ENCODE data around the gene ACOX3.
"Not testable (repeated sequence)": the region's sequence is repeated elsewhere in the genome, so short reads cannot be mapped to it uniquely, and the experiment has no call there.

ACOX3 gene

DNA sequence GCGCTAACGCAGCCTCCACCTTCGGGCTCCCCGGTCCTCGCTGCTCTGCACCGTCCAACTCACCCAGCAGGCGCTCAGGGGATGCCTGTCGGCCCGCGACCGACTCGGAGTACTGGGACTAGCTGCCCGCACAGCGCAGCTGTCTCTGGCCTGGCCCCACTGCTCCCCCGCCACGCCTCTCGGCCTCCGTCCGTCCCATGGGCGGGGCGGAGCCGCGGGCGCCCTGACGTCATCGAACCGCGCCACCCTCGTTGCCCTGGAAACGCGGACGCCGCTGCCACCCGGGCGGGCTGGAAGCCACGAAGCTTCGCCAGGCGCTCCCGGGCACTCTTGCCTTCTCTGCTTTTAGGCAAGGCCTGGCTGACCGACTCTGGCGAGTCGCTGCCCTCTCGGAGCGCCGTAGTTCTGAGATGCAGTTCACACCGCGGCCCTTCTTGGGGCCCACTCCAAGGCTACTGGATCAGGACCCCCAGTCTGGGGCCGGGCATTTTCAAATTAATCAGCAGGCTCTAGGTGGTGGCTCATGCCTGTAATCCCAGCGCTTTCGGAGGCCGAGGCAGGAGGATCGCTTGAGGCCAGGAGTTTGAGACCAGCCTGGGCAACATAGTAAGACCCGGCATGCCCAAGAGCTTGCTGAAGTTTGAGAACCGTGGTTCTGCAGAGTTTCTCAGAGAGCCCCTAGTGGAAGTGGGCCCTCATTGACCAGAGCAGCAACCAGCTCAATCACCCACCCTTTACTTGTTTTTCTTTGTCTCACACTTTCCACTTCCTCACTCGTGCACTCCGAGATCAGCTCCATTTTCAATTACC, 12.0 kb downstream of the ACOX3 start:
- DNase-seq = peak; percentile 86 to 91 (median 86)

DNA sequence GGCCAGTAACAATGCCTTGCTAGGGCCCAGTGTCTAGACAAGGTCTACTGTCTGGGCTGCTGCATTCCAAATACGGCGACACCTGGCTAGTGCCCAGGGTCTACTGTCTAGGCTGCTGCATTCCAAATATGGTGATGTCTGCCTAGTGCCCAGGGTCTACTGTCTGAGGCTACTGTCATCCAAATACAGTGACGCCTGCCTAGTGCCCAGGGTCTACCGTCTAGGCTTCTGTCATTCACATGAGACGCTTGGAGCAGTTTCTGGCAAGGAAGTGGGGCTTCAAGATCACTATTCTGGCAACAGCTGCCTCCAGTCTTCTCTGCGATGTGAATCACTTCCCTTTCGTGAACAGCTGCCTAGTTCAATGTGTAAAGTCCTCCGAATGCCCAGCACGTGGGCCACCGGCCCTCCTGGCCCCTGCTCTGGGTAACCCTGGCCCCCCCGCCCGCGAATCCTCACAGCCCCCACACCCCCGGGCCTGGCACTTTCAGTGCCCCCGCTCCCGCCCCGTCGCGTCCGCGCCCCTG, 12.7 kb downstream of the ACOX3 start:
- no peak for DNase-seq

DNA sequence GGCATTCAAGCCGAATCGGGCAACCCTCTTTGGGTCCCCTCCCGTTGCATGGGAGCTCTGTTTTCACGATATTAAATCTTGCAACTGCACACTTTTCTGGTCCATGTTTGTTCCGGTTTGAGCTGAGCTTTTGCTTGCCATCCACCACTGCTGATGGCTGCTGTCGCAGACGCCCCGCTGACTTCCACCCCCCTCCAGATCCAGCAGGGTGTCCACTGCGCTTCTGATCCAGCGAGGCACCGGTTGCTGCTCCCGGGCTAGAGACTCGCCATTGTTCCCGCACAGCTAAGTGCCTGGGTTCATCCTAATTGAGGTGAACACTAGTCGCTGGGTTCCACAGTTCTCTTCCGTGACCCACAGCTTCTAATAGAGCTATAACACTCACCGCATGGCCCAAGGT, 13.3 kb downstream of the ACOX3 start:
- no peak for DNase-seq

DNA sequence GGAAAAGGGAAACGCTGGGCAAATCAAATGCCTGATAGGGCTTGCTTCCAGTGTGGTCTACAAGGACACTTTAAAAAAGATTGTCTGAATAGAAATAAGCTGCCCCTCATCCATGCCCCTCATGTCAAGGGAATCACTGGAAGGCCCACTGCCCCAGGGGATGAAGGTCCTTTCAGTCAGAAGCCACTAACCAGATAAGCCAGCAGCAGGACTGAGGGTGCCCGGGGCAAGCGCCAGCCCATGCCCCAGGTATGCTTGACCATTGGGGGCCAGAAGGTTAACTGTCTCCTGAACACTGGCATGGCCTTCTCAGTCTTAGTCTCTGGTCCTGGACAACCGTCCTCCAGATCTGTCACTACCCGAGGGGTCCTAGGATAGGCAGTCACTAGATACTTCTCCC, 17.7 kb downstream of the ACOX3 start:
- no peak for DNase-seq

DNA sequence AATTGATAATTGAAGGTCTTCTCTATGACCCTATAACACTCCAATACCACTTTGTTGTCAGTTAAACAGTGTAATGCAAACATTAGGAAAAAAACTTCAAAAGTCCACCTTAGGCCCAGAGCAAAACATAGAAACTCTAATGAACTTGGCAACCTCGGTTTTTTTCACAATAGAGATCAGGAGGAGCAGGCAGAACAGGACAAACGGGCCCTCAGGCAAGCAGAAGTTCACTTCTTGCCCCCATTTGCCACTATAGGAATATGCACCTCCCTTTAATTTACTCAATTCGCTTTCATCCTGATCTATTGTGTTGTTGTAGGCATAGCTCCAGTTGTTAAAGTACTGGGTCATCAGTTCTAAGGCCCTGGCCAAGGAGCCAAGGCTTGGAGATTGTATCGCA, 18.2 kb downstream of the ACOX3 start:
- DNase-seq = no peak

DNA sequence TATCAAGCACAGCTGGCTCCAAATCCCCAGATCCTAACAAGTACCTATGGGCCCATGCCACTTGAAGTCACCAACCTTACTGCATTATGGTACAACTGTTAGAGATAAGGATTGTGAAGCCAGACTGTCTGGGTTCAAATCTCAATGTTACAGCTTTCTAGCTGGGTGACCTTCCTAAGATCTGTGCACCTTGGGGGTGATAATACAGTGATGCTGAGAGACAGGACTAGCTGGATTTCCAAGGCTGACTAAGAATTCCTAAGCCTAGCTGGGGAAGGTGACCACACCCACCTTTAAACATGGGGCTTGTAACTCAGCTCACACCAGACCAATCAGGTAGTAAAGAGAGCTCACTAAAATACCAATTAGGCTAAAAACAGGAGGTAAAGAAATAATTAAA, 20.4 kb downstream of the ACOX3 start:
- DNase-seq = not testable (repeated sequence)

DNA sequence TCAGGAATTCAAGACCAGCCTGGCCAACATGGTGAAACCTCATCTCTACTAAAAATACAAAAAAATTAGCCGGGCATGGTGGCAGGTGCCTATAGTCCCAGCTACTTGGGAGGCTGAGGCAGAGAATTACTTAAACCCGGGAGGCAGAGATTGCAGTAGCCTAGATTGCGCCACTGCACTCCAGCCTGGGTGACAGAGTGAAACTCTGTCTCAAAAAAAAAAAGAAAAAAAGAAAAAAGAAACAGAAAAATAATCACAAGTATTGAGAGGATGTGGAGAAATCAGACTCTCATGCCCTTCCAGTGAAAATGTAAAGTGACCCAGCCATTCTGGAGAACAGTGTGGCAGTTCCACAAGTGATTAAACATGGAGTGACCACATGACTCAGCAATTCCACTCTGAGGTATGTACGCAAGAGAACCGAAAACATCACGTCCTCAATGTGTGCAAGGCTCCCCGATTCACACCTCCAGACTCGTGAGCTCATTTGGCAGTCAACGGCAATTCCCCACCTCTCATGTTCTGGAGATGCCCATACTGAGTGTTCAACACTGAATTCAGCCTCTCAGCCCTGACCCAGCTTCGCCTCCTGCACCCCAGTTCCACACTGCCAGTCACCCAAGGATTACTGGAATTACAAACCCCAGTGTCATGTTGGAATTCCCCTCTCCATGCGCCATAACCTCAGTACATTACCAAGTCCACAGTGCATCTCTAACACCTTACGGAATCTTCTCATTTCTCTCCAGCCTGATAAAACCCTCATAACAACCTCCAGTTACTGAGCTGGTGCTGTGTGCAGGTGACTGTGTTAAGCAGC, 21.1 kb downstream of the ACOX3 start:
- no peak for DNase-seq

DNA sequence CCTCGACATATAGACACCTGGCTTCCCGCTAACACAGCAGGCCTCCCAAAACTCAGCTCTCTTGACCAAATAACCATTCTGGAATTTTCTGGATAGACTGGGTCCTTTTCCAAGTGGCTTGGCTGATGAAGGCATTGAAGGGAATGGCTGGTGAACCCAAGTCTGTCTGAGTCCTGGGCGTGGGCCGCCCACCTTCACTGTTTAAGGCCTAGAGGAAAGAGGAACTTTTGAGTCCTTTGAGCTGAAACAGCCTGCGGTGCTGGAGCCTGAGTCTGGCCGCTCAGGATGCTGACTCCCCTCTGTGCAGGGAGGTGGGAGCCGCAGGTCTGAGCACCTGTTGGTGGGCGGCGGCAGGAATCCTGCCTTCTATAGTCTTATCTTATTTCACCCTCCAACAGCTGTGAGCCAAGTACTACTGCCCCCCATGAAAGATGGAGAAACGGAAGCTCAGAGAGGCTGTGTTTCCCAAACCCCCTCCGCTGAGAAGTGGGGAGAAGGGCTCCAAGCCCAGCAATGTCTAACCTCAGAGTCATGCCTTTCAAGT, 23.4 kb downstream of the ACOX3 start:
- no peak for DNase-seq

DNA sequence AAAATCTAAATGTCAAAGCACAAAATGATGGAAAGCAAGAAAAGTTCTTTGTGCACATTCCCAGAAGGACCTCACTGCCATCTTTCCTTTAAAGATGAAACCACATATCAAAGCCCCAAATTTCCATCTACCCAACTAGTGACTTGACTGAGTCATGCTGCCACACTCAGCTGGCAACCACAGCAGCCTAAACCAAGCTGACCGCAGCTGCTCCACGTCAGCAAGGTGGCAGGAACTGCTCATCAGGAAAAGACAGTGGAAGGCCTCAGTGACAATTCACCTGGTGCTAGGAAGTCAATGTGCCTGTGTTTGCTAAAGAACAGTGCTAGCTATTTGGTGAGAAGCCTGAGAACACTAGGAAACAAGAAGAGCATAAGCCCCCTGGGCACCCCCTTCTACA, 26.1 kb downstream of the ACOX3 start:
- DNase-seq = no peak

DNA sequence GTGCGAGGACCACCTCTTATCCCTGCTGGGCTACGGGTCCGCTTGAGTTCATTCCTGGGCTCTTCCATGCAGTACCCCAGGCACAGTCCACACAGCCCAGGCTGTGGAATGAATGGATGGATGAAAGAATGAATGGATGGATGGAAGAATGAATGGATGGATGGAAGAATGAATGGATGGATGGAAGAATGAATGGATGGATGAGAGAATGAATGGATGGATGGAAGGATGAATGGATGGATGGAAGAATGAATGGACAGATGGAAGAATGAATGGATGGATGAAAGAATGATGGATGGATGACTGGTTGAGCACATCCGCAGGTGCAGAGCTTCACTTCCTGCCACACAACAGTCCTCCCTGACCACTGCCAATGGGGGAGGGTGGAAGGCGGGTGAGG, 28.2 kb downstream of the ACOX3 start:
- DNase-seq = no peak

DNA sequence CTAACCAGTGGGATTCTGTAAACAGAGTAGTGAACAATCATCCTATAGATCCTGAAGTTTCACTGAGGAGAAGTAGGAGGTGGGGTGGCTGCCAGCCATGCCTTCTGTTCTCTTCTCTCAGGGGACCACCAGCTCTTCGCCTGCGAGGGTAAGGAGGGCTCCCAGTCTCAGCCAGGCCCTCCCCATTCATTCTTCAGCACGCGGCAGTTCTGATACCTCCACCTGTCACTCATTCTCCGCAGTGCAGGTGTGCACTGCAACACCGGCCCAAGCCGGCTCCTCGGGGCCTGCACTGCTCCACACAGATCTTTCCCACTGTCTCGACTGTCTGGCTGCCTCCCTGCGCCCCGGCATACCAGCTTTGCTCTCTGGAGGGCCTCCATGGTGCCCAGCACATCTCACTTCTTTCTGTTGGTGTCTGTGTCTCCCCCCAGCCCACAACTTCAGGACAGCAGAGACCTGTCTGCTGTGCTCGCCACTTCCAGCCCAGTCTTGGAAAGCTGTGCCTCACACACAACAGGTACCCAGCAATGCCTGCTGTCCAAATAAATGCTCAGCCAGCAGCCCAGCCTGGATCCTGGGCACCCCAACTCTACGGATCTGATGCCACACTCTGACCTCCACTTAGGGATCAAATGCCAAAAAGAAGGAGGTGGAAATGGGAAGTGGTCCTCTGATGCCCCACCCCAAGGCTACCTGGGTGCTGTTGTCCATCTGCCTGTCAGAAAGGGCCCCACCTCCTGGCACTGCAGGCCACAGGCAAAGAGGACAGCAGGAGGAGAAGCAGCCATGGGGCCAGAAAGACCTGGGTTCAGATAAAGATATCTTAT, 29.0 kb downstream of the ACOX3 start:
- DNase-seq = no peak

DNA sequence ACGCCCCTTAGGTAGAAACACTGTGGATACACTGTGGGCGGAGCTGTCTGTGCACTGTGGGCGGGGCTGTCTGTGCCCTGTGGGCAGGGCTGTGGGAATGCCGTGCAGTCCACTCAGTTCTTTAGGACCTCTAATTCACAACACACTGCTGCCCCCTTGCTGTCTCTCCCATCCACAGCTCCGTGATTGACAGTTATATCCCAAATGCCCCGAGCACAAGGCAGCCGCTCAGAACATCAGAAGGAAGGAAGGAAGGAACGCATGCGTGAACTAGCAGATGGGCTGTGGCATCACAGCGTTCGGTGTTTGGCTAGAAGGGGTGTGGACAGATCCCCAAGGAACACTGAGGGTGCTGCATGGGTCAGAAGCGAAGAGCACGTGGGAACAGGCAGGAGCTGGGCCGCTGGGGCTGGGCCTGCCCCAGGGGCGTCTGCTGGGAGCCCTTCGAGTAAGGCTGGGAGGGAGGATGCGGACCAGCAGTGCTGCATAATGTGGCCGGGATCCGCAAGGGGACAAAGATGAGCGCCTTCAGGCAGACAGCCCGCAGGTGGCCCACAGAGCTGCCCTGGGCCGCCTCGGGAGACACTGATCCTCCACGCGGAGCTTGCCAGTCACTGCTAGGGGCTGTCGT, 29.8 kb downstream of the ACOX3 start:
- no peak for DNase-seq

DNA sequence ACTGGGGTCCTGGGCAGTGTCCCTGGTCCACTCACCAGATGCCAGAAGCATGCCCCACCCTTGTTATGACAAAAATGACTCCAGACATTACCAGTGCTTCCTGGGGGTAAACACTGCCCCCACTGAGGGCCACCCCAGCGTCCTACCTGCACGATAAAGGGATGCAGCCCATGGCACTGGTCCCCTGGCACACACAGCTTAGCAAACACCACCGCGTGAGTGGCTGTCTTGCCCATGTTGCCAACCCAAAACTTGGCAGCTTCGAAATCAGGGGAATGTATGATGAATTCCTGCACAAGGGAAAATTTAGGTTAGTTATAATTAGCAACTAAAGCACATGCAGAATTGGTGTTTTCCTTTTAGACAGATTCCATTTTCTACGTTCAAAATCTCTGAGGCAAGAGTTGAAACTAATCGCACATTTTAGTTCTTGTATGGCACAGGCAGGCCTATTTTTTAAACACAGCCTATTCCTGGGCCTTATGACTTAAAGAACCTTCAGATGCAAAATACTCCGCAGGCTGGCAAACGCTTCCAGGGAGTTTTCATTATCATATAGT, 30.4 kb downstream of the ACOX3 start:
- DNase-seq = no peak

DNA sequence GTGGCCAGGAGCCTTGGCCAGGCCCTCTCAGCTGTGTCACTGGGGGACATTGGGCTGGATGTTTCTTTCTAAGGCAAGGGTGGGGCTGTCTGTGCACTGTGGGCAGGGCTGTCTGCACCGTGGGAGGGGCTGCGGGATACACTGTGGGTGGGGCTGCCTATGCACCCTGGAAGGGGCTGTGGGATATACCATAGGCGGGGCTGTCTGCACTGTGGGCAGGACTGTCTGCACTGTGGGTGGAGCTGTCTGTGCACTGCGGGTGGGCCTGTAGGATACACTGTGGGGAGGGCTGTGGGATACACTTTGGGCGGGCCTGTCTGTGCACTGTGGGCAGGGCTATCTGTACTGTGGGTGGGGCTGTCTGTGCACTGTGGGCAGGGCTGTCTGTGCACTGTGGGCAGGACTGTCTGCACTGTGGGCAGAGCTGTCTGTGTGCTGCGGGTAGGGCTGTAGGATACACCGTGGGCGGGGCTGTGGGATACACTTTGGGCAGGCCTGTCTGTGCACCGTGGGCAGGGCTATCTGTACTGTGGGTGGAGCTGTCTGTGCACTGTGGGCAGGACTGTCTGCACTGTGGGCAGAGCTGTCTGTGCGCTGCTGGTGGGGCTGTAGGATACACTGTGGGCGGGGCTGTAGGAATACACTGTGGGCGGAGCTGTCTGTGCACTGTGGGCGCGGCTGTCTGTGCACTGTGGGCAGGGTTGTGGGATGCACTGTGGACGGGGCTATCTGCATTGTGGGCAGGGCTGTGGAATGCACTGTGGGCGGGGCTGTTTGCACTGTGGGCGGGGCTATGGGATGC, 31.1 kb downstream of the ACOX3 start:
- peak in 1 of 4 experiments; percentile 25 for DNase-seq

DNA sequence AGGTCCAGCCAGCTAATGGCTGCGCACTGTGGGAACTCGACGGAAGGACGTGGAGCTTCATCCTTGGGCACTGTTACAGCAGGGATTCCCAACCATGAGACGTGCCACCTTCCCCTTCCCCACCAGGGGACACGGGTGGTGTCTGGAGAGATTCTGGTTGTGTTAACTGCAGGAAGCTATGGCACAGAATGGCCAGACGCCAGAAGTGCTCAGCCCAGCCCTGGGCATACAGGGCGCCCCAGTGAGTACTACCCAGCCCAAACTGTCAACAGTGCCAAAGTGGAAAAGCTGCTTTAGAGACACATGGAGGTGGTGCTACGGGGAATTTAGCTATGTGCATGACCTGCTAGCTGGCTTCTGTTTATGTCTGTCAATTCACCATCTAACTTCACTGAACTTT, 32.8 kb downstream of the ACOX3 start:
- no peak for DNase-seq

DNA sequence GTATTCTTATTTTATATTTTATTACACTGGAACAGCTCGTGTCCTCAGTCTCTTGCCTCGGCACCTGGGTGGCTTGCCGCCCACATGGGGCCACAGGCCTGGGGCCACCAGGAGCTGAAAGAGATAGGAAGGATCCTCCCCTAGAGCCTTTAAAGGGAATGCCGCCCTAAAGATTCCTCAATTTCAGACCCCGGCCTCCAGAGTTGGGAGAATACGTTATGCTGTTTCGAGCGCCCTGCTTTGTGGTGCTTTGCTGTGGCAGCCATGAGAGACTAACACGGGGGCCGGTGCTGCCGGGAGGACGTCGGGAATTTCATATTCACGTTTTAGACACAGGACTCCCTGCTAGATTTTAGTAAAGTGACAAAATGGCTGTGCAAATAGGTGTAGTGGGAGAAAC, 33.2 kb downstream of the ACOX3 start:
- DNase-seq = no peak

DNA sequence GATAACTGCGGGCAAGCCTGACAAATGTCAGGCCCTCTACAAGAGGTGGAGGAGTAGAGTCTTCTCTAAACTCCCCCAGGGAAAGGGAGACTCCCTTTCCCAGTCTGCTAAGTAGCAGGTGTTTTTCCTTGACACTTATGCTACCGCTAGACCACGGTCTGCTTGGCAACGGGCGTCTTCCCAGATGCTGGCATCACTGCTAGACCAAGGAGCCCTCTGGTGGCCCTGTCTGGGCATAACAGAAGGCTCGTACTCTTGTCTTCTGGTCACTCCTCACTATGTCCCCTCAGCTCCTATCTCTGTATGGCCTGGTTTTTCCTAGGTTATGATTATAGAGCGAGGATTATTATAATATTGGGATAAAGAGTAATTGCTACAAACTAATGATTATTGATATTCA, 33.6 kb downstream of the ACOX3 start:
- not testable (repeated sequence) for DNase-seq

DNA sequence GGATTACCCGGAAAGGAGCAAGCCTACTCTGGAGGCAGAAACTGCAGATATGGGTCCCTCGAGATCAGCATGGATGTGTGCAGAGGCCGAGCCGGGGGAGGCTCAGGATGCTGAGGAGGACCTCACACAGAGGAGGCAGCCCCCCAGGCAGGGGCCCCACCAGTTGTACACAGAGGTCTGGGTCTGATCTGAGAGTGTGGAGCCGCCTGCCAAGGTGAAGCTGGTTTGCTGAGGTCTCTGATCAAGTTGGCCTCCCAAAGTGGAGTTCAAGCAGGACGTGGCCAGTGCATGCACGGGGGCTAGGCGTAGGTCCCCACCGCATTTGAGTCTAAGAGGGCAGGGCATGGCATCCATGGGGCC, 35.0 kb downstream of the ACOX3 start:
- no peak for DNase-seq

DNA sequence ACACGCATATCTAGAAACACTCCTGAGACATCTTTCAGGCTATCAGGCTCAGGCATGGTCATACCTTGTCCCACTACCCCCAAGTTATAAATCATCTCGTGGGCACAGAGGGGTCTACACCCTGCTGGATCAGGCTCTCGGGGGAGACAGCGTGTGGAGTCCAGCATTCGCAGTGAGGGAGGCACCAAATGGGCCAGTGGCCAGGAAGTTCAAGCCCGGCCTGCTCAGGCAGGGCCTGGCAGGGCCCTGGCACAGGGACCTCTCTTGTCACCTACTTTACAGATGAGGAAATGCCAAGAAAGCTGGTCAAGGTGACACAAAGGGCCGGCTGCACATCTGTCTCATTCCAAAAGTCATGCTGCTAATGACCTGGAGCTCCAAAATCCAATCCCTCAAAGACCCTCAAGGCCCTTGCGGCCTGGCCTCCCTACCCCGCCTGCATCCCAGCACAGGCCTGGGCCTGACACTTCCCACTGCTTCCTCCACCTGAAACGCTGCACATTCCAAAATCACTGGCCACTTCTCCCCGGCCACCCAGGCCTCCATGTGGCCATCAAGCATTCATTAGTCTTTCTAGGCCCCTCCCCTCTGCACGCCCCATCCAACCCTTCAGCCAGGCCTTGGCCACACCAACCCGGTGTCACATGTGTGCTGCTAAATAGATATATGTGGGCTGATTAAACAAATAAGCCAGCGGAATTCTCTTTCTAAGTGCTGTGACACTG, 35.6 kb downstream of the ACOX3 start:
- no peak for DNase-seq

DNA sequence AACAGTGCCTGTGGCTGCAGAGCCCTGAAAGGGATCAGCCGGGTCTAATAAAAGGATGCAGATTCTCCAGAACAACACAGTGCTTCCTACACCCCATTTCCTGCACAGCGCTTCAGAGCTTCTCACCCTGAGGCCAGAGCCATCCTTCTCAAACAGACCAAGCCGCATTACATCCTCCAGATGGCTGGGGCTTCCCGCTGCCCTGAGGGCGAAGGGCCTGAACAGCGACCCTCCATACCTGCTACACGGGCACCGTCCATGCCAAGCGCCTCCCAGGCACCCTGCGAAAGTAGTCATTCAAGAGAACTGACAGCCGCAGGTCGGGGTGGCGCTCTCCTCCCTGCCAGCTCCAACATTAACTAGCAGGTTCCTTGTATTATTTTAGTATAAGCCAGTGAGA, 36.5 kb downstream of the ACOX3 start:
- no peak for DNase-seq
